ENCODE data around the gene KHDRBS2. TPM values are rescaled to one million over a fixed set of nuclear protein-coding genes. Genes with fewer than 3 reads are reported as not detected.
A peak's percentile ranks its signal among the peaks of the same experiment; 100 is the strongest.

KHDRBS2 gene
- total RNA-seq, 1 donor from 2014 or later, result 10.9 TPM

- DNase-seq (no peak), ATAC-seq (no peak)
- no peak for TF ChIP-seq CTCF (IDR thresholded peaks at IDR 0.05)
- Histone ChIP-seq H3K4me3 (no peak overlapping the region), H3K36me3 (no peaks in the 10 kb centered on the region), H3K27ac (no peak overlapping the region), H3K9me3 (no peaks in the 10 kb centered on the region), H3K27me3 (ENCODE audit: low read depth) (no peaks in the 10 kb centered on the region), H3K4me1 (no peaks in the 10 kb centered on the region)
- intact Hi-C loops (cut with DNase I), result no loop called here
Observed at GRCh38 chr6:62296541-62296940, 10.5 kb upstream of the KHDRBS2 start.

- Histone ChIP-seq H3K27me3 (ENCODE audit: low read depth) (no peaks in the 10 kb centered on the region), H3K36me3 (no peaks in the 10 kb centered on the region), H3K4me3 (no peak overlapping the region), H3K9me3 (no peaks in the 10 kb centered on the region), H3K27ac (no peak overlapping the region), H3K4me1 (no peaks in the 10 kb centered on the region)
- no peak for DNase-seq
- no peak for ATAC-seq
- TF ChIP-seq CTCF (IDR thresholded peaks at IDR 0.05), result no peak
- intact Hi-C loops (cut with DNase I), result no loop called here
Observed at GRCh38 chr6:62288974-62289373, 2.9 kb upstream of the KHDRBS2 start.

GRCh38 chr6:62288562-62288961, 2.5 kb upstream of the KHDRBS2 start:
- no peak for DNase-seq
- intact Hi-C loops (cut with DNase I), result no loop called here
- Histone ChIP-seq H3K4me3 (no peak overlapping the region), H3K4me1 (no peaks in the 10 kb centered on the region), H3K36me3 (no peaks in the 10 kb centered on the region), H3K27me3 (ENCODE audit: low read depth) (no peaks in the 10 kb centered on the region), H3K9me3 (no peaks in the 10 kb centered on the region), H3K27ac (no peak overlapping the region)
- no peak for ATAC-seq
- TF ChIP-seq CTCF (IDR thresholded peaks at IDR 0.05), result no peak

- no peak for TF ChIP-seq CTCF (IDR thresholded peaks at IDR 0.05)
- peak; percentile 45 to 52 for ATAC-seq
- no peaks in the 10 kb centered on the region for H3K27me3 ChIP-seq (ENCODE audit: low read depth)
- H3K4me1 ChIP-seq, result no peaks in the 10 kb centered on the region
- peak overlapping the region; percentile 66 for H3K4me3 ChIP-seq
- H3K36me3 ChIP-seq, result no peaks in the 10 kb centered on the region
- H3K27ac ChIP-seq, result peak overlapping the region; percentile 42
- intact Hi-C loops (cut with DNase I), result no loop called here
- H3K9me3 ChIP-seq, result no peaks in the 10 kb centered on the region
- DNase-seq, result no peak
Observed at GRCh38 chr6:62286470-62286843, 432 bp upstream of the KHDRBS2 start.

GRCh38 chr6:62284725-62285124, 1.3 kb downstream of the KHDRBS2 start:
- Histone ChIP-seq H3K27me3 (ENCODE audit: low read depth) (no peaks in the 10 kb centered on the region), H3K4me3 (peak overlapping the region; percentile 66), H3K9me3 (no peaks in the 10 kb centered on the region), H3K4me1 (no peaks in the 10 kb centered on the region), H3K27ac (no peak overlapping the region), H3K36me3 (no peaks in the 10 kb centered on the region)
- ATAC-seq (no peak), DNase-seq (no peak)
- no peak for TF ChIP-seq CTCF (IDR thresholded peaks at IDR 0.05)
- intact Hi-C loops (cut with DNase I), result no loop called here
